Adrenal gland (tissue), 5 donors: ENCODE data around the gene CBL.

ENCODE experiments used
- CTCF ChIP-seq, 6 experiments: fragments of 450-650 bp in 4 of 6; fragments of 200-600 bp in 2 of 6; sonication (generic) in 1 of 6; IDR thresholded peaks; 1 replicate in 5 of 6; 2 replicates in 1 of 6; pipeline versions ENCODE4 v1.5.1 to v1.8.0; 2016 to 2021; ENCODE audit warnings: antibody characterized with exemption in 6 of 6, mild to moderate bottlenecking in 2 of 6, moderate library complexity in 1 of 6
- POLR2A ChIP-seq, 2 donors: fragments of 450-650 bp; IDR thresholded peaks; one replicate each; pipeline ENCODE4 v1.6.1; 2017; ENCODE audit warnings: antibody characterized with exemption in 2 of 2, mild to moderate bottlenecking in 2 of 2, moderate library complexity in 1 of 2
- donor health status: DM: no; HTN: no; CAD: no.

GRCh38 chr11:119193626-119194025 is 12.5 kb upstream of the CBL start:
- no peak for TF ChIP-seq POLR2A (IDR thresholded peaks at IDR 0.05)
- no peak for TF ChIP-seq CTCF (IDR thresholded peaks at IDR 0.05)
